ENCODE measurements around the gene DDX51. TPM values are rescaled to one million over a fixed set of nuclear protein-coding genes. Genes with fewer than 3 reads are reported as not detected.

Gene DDX51
- polyA plus RNA-seq, 2 of the 4 experiments (the other 2 are of a cell fraction) = 10.2 to 22.6 TPM

DNA sequence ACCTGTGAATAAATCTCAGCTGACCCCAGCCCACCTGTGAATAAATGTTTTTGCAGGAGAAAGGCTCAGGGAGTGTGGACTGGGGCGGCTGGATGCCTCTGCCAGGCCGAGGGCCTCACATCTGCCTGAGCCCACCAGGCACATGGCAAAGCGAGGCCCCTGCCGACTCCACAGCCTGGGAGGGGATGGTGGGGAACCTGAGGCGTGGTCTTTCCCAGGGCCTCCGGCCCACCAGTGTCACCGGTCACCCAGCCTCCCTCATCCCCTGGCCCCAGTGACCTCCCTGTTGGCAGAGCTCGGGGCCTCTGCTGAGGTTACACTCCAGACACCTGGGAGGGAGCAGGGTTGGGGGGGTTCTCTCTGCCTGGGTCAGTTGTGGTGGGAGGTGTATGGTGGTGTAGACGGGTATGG lies 8.3 kb upstream of the DDX51 start:
- CTCF ChIA-PET = interaction anchor here (1.0 to 4.2 kb wide), 5 partner anchors 10 to 462 kb away, joined by 3 to 64 read pairs (median 5); no protein-coding TSS in a partner anchor
- 84% methylated on average over 7 of the region's 9 CpGs for WGBS (ENCODE audit: missing lambda C conversion rate)
- no peak overlapping the region for H3K27ac ChIP-seq
- H3K4me2 ChIP-seq = no peak overlapping the region
- H3K4me3 ChIP-seq = no peak overlapping the region
- DNase-seq (ENCODE audit: low read depth in 1 of 2, low spot score in 1 of 2) (no peak), ATAC-seq (no peak), FAIRE-seq (no peak)
- no peaks in the 10 kb centered on the region for H3K4me1 ChIP-seq
- POLR2A ChIA-PET = no interaction called here
- no peak for TF ChIP-seq JUNB (IDR thresholded peaks at IDR 0.05)
- TF ChIP-seq PHF8 (IDR thresholded peaks at IDR 0.05; ENCODE audit: borderline replicate concordance, low read depth) = no peak
- no peak for TF ChIP-seq CHD4 (IDR thresholded peaks at IDR 0.05; ENCODE audit: borderline replicate concordance)
- TF ChIP-seq ESRRA (IDR thresholded peaks at IDR 0.05; ENCODE audit: borderline replicate concordance, low read length) = no peak
- no peak for TF ChIP-seq CHD2 (IDR thresholded peaks at IDR 0.05; ENCODE audit: low read length, partially characterized antibody)
- H3K9me3 ChIP-seq = no peaks in the 10 kb centered on the region

- CTCF ChIA-PET = interaction anchor here (0.6 to 4.2 kb wide), 6 partner anchors 9 to 463 kb away, joined by 3 to 64 read pairs (median 4); no protein-coding TSS in a partner anchor
- TF ChIP-seq MAFK (IDR thresholded peaks at IDR 0.05; ENCODE audit: partially characterized antibody) (no peak), SREBF2 (IDR thresholded peaks at IDR 0.05) (no peak), ELK1 (IDR thresholded peaks at IDR 0.05; ENCODE audit: low read depth, low read length) (no peak), CHD2 (IDR thresholded peaks at IDR 0.05; ENCODE audit: low read length, partially characterized antibody) (no peak), ZNF302 (CRISPR knock-in tag; IDR thresholded peaks at IDR 0.05) (no peak)
- TF ChIP-seq, protein P1, sequence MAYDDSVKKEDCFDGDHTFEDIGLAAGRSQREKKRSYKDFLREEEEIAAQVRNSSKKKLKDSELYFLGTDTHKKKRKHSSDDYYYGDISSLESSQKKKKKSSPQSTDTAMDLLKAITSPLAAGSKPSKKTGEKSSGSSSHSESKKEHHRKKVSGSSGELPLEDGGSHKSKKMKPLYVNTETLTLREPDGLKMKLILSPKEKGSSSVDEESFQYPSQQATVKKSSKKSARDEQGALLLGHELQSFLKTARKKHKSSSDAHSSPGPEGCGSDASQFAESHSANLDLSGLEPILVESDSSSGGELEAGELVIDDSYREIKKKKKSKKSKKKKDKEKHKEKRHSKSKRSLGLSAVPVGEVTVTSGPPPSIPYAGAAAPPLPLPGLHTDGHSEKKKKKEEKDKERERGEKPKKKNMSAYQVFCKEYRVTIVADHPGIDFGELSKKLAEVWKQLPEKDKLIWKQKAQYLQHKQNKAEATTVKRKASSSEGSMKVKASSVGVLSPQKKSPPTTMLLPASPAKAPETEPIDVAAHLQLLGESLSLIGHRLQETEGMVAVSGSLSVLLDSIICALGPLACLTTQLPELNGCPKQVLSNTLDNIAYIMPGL (CRISPR knock-in tag; IDR thresholded peaks at IDR 0.05; ENCODE audit: borderline replicate concordance) = no peak
- TF ChIP-seq, protein P2, sequence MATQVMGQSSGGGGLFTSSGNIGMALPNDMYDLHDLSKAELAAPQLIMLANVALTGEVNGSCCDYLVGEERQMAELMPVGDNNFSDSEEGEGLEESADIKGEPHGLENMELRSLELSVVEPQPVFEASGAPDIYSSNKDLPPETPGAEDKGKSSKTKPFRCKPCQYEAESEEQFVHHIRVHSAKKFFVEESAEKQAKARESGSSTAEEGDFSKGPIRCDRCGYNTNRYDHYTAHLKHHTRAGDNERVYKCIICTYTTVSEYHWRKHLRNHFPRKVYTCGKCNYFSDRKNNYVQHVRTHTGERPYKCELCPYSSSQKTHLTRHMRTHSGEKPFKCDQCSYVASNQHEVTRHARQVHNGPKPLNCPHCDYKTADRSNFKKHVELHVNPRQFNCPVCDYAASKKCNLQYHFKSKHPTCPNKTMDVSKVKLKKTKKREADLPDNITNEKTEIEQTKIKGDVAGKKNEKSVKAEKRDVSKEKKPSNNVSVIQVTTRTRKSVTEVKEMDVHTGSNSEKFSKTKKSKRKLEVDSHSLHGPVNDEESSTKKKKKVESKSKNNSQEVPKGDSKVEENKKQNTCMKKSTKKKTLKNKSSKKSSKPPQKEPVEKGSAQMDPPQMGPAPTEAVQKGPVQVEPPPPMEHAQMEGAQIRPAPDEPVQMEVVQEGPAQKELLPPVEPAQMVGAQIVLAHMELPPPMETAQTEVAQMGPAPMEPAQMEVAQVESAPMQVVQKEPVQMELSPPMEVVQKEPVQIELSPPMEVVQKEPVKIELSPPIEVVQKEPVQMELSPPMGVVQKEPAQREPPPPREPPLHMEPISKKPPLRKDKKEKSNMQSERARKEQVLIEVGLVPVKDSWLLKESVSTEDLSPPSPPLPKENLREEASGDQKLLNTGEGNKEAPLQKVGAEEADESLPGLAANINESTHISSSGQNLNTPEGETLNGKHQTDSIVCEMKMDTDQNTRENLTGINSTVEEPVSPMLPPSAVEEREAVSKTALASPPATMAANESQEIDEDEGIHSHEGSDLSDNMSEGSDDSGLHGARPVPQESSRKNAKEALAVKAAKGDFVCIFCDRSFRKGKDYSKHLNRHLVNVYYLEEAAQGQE (IDR thresholded peaks at IDR 0.05) = no peak
- no peaks in the 10 kb centered on the region for H3K4me1 ChIP-seq
- ATAC-seq = no peak
- POLR2A ChIA-PET = no interaction called here
- 93% methylated on average over 25 of the region's 32 CpGs for WGBS (ENCODE audit: missing lambda C conversion rate)
- no peak overlapping the region for H3K4me2 ChIP-seq
- H3K4me3 ChIP-seq = no peak overlapping the region
- no peaks in the 10 kb centered on the region for H3K9me3 ChIP-seq
- DNase-seq (ENCODE audit: low read depth in 1 of 2, low spot score in 1 of 2) = no peak
- FAIRE-seq = no peak
- H3K27ac ChIP-seq = no peak overlapping the region
Observed at GRCh38 chr12:132151766-132152410, 7.8 kb upstream of the DDX51 start.

- ChIA-PET POLR2A (no interaction called here), CTCF (interaction anchor here (0.6 to 4.2 kb wide), 5 partner anchors 10 to 464 kb away, joined by 3 to 64 read pairs (median 4); no protein-coding TSS in a partner anchor)
- FAIRE-seq = no peak
- H3K4me2 ChIP-seq = no peak overlapping the region
- H3K27ac ChIP-seq = no peak overlapping the region
- H3K4me3 ChIP-seq = no peak overlapping the region
- no peak for DNase-seq (ENCODE audit: low read depth in 1 of 2, low spot score in 1 of 2)
- no peak for ATAC-seq
- 95% methylated on average over 29 of the region's 36 CpGs for WGBS (ENCODE audit: missing lambda C conversion rate)
- no peaks in the 10 kb centered on the region for H3K9me3 ChIP-seq
- no peaks in the 10 kb centered on the region for H3K4me1 ChIP-seq
- TF ChIP-seq JUN (IDR thresholded peaks at IDR 0.05) (no peak), POLR2A (IDR thresholded peaks at IDR 0.05; ENCODE audit: low read length) (no peak), ESRRA (IDR thresholded peaks at IDR 0.05; ENCODE audit: borderline replicate concordance, low read length) (no peak), HOXB13 (CRISPR knock-in tag; IDR thresholded peaks at IDR 0.05; ENCODE audit: low read depth) (no peak), KDM5A (IDR thresholded peaks at IDR 0.05) (no peak), FOSL2 (IDR thresholded peaks at IDR 0.05) (no peak), FOSL2 (CRISPR knock-in tag; IDR thresholded peaks at IDR 0.05) (no peak), FOSB (CRISPR knock-in tag; IDR thresholded peaks at IDR 0.05) (no peak), EHF (CRISPR knock-in tag; IDR thresholded peaks at IDR 0.05) (no peak)
- TF ChIP-seq, protein P2 (IDR thresholded peaks at IDR 0.05) = no peak
- TF ChIP-seq, protein P3, sequence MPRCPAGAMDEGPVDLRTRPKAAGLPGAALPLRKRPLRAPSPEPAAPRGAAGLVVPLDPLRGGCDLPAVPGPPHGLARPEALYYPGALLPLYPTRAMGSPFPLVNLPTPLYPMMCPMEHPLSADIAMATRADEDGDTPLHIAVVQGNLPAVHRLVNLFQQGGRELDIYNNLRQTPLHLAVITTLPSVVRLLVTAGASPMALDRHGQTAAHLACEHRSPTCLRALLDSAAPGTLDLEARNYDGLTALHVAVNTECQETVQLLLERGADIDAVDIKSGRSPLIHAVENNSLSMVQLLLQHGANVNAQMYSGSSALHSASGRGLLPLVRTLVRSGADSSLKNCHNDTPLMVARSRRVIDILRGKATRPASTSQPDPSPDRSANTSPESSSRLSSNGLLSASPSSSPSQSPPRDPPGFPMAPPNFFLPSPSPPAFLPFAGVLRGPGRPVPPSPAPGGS (IDR thresholded peaks at IDR 0.05) = no peak
Observed at GRCh38 chr12:132151145-132151765, 7.1 kb upstream of the DDX51 start.

All from A549 (cell line).